M059J (cell line): ENCODE measurements around the gene MYL6B. TPM values are rescaled to one million over a fixed set of nuclear protein-coding genes. Genes with fewer than 3 reads are reported as not detected.
"Not testable (repeated sequence)": the region's sequence is repeated elsewhere in the genome, so short reads cannot be mapped to it uniquely, and the experiment has no call there.

Experiments
- DNase-seq: peaks from one replicate; pipeline ENCODE4 v3.0.0-alpha.2; 2012; ENCODE audit warnings: low read depth
- total RNA-seq: library from RNA; depleted of rRNA; stranded (reverse); fragments of >200 nt; shearing (Covaris generic); gene quantifications from 2 replicates; pipeline ENCODE4 v1.2.3, GENCODE V29; 2014

The MYL6B gene
- total RNA-seq, 1 experiment from 2014 or later: 84.5 TPM

GRCh38 chr12:56152756-56153677, 630 bp downstream of the MYL6B start:
- DNase-seq: no peak

DNA sequence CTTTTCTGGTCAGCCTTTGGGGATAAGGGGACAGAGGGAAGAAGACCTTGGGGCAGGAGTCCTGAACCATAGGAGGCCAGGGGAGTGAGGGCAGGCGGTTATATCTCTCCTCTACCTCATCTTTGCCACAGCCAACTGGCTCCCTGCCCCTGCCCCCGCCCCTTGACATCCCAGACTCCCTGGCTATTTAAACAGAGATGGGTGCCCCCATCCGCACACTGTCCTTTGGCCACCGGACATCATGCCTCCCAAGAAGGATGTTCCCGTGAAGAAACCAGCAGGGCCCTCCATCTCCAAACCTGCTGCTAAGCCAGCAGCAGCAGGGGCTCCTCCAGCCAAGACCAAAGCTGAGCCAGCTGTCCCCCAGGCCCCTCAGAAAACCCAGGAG, 1.3 kb downstream of the MYL6B start:
- no peak for DNase-seq

DNA sequence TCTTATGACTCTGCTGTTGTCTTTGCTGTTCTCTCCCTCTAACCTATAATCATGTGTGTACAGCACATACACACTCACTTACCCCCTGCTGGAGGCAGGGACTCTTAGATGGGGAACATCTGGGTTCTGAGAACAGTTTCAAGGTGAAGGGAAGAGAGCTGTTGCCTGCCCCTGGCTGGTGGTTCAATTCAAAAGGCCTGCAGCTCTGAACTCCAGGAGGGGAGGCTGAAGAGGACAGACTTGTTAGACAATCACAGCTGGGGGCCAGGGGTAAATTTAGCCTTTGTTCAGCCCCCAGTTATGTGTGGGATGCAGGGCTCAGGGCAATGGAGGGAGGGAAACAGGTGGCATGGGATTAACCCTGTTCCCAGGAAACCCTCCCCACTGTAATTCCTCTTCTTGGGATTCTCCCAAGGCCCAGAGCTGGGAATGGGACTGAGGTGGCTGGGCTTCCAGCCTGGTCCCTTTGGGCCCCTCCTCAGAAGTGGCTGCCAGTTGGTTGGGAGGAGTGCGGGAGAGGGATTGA, 1.9 kb downstream of the MYL6B start:
- DNase-seq: no peak

DNA sequence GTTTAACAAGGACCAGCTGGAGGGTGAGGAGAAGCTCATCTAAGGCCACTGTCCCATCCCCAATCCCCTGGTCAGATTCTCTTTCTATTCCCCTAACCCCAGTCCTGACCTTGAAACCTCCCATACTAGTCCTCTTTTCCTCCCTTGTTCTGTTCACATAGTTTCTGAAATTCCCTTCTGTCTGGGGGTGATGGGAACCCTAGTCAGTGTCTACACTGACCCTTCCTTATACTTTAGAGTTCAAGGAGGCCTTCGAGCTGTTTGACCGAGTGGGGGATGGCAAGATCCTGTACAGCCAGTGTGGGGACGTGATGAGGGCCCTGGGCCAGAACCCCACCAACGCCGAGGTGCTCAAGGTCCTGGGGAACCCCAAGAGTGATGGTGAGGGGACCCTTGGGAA, 2.4 kb downstream of the MYL6B start:
- no peak for DNase-seq

GRCh38 chr12:56155256-56155845, 3.0 kb downstream of the MYL6B start:
- DNase-seq: no peak

DNA sequence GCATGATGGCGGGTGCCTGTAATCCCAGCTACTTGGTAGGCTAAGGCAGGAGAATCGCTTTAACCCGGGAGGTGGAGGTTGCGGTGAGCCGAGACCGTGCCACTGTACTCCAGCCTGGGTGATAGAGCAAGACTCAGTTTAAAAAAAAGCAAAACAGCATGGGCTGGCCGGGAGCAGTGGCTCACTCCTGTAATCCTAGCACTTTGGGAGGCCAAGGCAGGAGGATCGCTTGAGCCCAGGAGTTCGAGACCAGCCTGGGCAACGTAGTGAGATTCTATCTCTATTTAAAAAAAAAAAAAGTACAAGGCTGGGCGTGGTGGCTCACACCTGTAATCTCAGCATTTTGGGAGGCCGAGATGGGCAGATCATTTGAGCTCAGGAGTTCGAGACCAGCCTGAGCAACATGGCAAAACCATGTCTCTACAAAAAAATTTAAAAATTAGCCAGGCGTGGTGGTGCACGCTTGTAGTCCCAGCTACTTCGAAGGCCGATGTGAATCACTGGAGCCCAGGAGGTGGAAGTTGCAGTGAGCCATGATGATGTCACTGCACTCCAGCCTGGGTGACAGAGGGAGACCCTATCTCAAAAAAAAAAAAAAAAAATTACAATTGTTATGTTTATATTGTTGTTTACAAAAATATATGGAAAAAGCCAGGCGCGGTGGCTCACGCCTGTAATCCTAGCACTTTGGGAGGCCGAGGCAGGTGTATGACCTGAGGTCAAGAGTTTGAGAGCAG, 4.2 kb downstream of the MYL6B start:
- DNase-seq: not testable (repeated sequence)

DNA sequence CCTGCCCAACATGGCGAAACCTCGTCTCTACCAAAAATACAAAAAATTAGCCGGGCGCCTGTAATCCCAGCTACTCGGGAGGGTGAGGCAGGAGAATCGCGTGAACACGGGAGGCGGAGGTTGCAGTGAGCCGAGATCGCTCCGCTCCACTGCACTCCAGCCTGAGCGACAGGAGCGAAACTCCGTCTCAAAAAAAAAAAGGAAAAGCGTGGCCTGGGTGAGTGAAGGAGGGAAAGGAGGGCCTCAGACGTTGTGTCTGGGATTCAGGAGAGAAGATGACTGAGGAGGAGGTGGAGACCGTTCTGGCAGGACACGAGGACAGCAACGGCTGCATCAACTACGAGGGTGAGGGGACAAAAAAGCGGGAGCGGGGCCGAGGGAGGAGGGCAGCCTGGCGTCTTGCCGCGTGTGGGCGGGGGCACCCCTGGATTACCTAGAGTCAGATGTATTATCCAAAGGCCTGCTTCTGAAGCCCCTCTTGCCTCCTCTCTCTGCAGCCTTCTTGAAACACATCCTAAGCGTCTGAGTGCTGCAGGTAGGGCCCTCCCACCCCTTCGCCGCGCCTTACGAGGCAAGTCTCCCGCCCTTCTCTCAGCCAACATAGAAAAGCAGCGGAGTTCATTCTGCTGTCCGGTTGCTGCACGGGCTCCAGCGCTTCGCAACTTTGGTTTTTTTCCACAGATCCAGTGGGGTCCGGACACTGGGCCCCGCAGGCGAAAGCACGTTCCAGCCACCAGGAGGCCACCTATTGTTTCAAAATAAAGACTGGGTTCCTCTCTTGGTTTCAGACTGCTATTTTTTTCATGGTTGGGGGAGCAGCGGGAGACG, 5.0 kb downstream of the MYL6B start:
- DNase-seq: peak; percentile 91

- DNase-seq: peak; percentile 97
These were observed 5.9 kb downstream of the MYL6B start, which contains the start of gene MYL6 for GRCh38 chr12:56158029-56158925. MYL6 (plus strand) TSS chr12:56158359; CDS start chr12:56158402, 43 bp downstream.

DNA sequence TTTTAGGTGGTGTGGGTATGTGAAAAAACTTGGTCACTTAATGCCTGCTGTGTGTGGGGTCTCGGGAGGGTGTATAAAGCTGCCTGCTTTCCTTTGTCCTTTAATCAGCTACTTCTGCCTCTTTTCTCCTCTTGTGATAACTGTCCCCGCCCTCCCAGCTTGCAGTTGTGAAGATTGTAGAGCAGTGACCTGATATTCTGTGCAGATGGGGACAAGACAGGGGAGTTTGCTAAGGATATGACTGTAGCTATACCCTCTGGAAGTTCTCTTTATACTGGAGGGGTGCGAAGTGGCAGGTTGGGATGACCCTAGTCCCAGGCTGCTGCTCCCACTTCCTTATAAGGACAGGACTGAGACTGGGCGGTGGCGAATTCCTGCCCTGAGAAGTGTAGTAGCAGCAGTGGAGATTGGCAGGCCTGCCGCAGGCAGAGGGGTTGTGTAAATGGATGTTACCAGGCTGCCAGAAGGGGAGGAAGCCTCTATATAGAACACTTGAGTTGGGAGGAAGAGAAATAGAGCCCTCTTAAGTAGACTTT, 6.6 kb downstream of the MYL6B start:
- DNase-seq: peak; percentile 82

DNA sequence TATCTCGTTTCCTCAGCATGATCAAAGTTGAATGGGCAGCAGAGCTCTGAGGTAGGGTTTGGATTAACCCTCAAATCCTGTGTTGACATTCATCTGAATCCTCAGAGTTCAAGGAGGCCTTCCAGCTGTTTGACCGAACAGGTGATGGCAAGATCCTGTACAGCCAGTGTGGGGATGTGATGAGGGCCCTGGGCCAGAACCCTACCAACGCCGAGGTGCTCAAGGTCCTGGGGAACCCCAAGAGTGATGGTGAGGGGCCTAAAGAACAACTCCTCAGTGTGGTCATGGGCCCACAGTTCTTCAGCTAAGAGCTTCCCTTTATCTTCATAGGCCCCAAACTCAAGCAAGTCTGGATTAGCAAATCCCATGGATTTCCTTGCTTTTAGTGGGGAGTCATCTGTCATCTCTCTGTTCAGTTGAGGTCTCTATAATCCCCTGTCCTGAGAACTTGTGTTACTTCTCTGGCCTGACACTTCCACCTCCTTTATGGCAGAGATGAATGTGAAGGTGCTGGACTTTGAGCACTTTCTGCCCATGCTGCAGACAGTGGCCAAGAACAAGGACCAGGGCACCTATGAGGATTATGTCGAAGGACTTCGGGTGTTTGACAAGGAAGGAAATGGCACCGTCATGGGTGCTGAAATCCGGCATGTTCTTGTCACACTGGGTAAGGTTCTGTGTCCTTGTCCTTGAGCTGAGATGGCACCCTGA, 7.2 kb downstream of the MYL6B start:
- no peak for DNase-seq

- peak; percentile 35 for DNase-seq
These were observed 7.9 kb downstream of the MYL6B start for GRCh38 chr12:56160193-56160763.

DNA sequence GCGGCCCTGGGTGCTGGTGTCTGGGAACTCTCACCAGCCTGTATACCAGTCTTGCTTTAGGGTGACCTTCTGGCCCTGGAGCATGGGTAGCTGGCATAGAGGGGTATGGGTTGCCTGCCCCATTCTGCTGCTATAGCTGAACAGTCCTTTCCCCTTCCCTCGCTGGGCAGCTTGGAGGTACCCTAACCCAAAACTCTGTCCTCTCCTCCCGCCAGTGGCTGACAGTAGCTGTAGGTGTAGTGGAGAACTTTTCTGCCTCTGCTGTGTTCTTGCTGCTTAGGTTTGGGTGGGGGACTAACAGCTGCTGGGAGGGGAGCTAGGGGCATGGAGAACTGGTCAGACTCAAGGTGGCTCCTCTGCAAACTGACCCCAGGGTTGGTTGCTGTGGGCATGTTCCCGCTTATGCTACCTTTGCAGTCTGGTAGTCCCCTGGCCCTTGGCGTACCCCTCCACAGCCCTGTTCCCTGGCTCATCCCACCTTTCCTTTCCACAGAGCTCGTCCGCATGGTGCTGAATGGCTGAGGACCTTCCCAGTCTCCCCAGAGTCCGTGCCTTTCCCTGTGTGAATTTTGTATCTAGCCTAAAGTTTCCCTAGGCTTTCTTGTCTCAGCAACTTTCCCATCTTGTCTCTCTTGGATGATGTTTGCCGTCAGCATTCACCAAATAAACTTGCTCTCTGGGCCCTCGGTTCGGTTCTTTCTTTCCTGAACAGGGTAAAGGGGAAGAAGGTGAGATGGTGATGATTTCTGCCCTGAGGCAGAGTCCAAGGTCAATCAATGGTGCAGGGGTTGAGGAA, 8.7 kb downstream of the MYL6B start:
- no peak for DNase-seq

DNA sequence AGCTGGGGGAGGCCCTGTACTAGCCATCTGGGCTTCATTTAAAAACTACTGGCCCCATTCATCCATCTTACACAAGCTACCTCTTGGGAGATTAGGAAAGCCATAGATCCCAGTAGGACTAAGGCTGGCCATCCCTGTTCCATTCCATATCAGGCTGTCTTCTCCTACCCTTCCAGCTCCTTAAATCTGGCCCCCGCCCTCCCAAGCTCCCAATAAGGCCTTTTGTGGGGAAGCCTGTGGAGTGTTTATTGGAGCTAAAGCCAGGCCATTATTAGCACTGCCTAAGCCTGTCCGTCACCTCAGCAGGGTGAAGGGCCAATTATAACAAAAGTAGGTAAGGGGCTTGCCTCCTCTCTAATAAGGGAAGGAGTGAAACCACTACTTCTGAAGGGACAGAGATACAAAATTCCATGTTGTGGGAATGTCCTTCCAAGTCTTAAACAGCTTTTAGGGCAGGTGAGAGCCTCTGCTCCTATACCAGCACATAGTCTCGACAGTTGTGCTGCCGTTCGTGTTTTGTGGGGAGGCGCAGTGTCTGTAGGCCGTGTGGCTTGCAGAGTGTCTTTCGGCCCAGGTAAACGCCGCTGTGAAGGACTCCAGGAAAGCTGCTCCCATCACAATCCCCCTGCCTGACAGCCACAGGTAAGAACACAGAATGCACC, 9.4 kb downstream of the MYL6B start:
- no peak for DNase-seq

GRCh38 chr12:56162468-56163290, 10.3 kb downstream of the MYL6B start:
- DNase-seq: no peak

DNA sequence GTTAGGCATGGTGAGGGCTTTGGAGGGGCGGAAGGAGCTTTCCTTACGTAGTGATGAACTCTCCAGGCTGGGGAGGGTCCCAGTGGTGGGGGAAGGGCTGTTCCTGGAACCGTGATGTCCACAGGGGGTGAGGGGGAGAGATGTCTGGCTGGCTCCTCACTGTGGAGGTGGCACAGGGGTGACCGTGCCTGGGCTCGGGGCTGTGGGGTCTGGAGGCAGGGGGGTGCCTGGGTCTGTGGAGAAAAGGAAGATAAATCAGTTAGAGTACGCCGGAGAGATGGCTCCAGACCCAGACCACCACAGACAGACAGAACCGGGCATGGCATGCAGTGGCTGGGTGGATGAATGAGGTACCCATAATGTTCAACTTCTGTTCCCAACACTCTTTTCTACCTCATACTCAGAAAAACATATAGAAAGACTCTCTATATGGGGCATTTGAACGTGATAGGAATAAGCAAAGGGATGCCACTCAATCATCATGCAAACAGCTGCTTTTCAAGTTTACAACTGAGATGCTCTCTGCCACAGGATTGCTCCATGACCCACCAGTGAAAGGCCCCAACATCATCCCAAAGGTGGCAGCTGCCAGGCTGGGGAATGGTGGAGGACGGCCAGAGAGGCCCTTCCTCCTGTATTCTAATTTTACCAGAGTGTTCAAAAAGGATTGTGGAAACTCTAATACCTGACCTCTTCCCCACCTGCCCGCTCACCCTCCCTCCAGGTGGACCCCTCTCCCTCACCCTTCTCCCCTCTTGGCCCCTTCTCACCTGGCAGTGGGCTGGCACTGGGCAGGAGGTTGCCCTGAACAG, 11.4 kb downstream of the MYL6B start:
- DNase-seq: peak; percentile 25

- no peak for DNase-seq
These were observed 11.9 kb downstream of the MYL6B start for GRCh38 chr12:56164345-56164729.
